ENCODE results near the gene SPAG16.

SPAG16 gene

DNA sequence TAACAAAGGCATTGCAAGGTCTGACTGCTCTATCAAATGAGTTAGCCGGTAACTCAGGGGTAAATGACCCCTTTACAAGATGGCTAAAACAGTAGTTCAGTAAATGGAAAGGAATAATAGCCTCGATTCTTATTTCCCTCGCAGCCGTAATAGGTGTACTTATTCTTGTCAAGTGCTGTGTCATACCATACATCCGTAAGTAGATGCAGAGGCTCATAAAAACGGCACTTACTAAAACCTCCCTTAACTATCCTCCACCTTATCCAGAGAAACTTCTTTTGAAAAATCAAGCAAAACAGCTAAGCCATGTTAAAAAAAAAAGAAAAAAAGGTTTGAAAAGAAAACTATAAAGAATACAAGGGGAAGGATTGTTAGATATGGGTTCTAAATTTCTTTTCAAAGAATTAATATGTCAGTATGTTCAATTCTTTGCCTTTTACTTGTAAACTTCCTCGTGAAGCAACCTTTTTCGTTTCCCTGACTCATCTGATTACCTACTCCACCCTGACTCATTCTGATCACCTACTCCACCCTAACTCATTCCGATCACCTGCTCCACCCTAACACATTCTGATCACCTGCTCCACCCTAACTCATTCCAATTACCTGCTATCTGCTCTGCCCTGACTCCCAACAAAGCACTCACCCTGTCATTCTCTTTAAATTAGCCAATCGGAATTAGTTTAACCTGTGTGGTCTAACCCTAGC is 127.5 kb downstream of the SPAG16 start:
- DNase-seq, result no peak

- no peak for DNase-seq
Observed at GRCh38 chr2:213415093-213415492, 130.8 kb downstream of the SPAG16 start.

GRCh38 chr2:213416832-213417231 is 132.6 kb downstream of the SPAG16 start:
- DNase-seq, result no peak

DNA sequence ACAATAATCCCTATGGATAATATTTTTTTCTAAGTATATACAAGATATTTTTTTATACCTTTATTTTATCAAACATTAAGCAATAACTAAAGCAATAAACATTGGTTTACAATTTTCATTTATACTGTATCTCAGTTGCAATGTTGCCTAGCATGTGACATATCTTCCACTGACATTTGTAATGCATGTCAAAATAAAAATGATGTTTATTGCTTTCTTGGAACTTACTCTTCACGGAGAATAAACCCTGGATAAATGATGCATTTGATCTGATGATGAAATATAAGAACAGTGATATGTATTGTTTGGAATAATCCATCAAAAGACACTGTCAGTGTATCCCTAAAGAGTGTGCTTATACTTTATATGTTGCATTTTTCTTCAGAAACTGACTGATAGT is 135.7 kb downstream of the SPAG16 start:
- DNase-seq, result no peak

DNA sequence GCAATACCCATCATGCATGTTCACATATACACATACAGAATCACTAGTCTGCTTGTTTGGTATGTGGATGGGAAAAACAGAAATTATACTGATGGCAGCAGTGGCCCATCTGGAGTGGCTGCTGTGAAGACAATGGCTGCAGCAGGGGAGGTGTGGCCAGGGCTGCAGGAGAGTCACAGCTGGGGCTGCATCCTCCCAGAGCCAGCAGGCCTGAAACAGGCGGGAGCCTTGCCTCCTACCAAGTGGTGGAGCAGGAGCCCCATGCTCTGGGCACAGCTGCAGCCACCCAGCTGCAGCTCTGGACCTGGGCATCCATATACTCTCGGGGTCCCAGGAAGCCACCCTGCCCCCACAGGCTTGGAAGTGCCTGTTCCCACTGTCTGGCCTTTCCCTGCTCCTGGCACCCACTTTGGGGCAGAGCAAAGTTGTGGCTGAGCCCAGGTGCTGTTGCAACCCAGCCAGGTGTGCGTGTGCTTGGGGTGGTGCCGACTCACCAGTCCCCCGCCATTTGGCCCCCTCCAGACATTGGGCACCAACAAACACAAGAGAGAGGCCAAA is 136.6 kb downstream of the SPAG16 start:
- no peak for DNase-seq

GRCh38 chr2:213422211-213422610 is 137.9 kb downstream of the SPAG16 start:
- no peak for DNase-seq

DNA sequence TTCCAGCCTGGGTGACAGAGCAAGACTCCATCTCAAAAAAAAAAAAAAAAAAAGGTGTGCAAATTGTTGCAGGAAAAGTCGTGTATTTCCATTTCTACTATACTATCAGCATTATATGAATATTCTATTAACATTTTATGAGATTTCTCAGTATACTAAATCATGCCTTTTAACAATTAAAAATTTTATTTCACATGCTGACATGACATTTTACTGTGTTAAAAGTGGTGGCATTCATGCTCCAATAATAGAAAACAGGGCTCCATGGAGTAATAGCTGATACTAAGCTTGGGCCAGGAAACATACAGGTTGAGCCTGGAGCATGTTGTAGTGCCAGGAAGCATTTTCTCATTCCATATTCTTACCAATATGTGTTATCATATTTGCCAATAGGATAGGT is 141.4 kb downstream of the SPAG16 start:
- no peak for DNase-seq

DNA sequence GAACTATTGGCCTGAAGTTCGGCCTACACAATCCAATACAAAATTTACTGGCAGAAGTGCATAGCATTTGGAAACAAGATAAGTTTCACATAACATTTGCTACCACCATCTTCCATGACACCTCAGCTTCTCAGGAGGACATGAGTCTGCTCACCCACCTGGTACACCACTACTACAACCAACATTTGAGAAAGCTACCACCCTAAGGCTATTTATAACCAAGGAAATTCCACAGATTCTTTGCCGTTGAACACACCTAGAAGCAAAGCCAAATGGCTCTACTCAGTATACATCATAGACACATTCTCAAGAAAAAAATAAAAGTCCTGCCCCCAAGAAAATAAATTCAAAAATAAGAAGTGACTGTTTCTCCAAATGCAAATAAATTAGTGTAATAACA is 145.3 kb downstream of the SPAG16 start:
- no peak for DNase-seq

DNA sequence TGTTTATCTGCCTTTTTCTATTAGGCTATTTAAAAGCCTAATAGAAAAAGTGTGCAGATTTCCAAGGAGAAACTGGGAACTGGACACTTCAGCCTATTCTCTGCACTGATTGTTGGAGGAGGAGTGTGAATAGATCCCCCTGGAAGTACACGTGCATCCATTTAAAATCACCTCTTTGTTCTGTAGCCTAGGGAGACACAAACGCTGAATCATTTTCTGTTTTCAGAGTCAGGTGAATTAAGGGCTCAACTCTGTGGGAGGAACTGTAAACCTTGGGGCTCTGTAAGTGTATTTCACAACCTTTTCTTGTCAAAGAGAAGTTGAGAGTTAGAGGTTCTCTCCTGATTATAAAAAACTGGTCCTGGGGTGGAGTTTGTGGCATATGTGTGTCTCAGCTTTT is 159.7 kb downstream of the SPAG16 start:
- DNase-seq, result no peak

DNA sequence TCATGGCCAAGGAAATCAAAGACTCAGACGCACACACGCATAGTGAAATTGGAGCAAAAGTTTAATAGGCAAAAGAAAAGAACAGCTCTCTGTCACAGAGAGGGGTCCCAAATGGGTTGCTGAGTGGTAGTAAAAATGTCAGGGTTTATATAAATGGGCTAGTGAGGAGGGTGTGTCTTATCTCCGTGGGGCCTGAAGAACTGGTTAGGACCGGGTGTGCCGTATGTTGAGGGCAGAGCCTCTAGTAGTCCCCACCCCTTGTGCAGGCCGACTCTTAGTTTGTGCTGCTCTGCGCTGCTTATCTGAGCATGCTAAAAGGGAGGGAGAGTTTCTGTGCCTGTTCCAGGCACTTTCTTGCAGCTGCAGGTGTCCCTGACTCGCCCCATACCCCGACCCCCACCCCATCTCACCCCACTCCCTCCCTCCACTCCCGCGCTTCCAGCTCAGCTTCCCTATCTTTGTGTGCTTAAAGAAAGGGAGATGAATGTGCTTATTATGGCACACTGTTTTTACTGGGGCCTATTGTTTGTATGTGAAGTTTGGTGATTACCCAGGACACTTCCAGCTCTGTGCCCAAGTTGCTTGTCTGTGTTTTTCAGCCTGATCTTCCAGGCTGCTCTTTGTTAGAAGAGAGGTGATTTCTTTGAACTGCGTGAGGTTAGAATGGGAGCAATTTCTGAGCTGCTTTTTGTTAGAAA is 167.4 kb downstream of the SPAG16 start:
- no peak for DNase-seq

GRCh38 chr2:213455316-213456008 is 171.2 kb downstream of the SPAG16 start:
- DNase-seq, result no peak

DNA sequence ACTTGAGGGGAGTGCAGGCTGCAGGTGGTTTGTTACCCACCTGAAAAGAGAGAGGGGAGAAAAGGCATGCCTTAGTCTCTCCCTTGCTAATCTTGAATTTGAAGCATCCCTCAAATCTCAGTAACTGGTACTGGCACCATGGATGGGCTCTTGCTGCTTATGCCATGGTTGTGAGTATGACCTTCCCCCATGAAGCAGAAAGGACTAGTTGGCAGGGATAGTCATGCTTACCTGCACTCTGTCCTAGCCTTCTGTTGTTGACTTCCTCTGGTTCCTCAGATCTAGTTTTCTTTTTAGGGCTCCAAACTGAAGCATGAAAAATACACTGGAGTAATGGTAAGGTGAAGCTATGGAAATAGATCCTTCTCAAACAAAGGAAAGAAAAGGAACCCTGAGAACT is 191.2 kb downstream of the SPAG16 start:
- DNase-seq, result no peak

GRCh38 chr2:213476641-213477040 is 192.4 kb downstream of the SPAG16 start:
- DNase-seq, result no peak

DNA sequence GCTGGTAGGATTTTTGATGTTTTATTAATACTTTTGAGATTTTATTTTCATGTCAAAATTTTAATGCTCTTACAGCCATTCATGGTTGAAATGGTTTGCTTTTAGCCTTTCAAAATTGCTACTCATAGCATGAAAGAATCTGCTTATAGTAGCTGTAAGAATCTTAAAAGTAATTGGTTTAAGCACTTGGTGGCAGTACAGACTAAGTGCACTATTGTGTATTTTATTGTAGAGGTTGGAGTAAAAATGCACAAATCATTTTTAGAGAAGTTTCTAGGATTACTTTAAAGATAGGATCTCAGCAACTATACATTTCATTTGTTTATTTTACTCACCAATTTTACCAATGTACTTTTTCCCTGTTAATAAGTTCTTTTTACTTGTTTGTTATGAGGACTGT is 205.8 kb downstream of the SPAG16 start:
- DNase-seq, result no peak

DNA sequence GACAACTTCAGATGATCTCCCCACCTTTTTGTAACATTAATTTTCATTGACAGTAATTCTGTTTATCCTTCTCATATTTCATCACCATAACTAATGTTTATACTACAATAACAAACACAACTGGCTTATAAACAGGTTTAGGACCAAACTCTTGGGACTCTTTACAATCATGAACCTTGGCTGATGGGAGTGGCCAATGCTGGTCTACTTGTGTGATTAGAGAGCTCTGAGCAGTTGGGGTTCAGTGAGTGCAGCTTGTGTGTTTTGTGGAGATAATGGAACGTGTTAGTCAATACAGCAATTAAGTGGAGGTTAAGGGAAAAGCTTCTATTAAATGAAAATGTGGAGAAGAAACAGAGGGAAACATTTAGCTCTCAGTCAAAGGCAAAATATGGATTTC is 207.1 kb downstream of the SPAG16 start:
- DNase-seq, result no peak

DNA sequence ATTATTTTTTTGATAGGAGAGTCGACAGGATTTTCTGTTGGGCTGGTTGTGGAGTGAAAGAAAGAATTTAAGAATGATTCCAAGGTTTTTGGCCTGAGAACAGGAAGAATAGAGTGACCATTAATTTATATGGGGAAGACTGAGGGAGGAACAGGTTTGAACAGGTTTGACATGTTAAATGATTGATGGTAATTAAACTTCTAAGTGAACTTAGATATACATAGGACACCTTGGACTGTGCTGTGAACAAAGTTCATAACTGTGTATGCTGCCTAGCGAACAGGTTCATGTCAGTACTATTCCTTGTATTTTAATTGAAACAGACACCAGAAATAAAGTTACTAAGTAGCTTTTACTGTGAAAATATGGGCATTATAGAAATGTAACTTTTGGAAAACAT is 212.0 kb downstream of the SPAG16 start:
- DNase-seq, result no peak

DNA sequence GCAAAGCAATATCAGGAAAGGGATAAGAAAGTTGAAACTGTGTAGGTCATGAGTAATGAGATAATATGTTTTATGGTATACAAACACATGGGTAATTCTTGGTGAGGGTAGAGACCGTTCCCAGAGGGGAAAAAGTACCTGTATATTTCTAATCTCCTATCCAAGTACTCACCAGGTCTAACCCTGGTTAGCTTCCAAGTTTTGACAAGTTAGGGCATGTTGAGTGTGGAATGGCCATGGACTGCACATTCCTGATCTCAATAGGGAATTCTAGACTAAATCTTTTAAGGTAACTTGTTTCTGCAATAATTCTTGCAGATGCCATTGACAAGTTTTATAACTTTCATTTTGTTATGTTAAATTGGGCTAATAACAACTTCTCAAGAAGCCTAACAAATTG is 216.6 kb downstream of the SPAG16 start:
- DNase-seq, result no peak

DNA sequence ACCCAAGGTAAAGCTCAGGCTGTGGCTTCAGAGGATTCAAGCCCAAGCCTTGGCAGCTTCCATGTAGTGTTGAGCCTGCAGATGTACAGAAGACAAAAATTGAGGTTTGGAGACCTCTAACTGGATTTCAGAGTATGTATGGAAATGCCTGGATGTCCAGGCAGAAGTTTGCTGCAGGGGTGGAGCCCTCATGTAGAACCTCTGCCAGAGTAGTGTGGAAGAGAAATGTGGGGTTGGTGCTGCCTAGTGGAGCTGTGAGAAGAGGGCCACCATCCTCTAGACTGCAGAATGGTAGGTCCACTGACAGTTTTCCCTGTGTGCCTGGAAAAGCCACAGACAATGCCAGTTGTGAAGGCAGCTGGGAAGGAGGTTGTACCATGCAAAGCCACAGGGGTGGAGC is 239.9 kb downstream of the SPAG16 start:
- DNase-seq, result no peak

DNA sequence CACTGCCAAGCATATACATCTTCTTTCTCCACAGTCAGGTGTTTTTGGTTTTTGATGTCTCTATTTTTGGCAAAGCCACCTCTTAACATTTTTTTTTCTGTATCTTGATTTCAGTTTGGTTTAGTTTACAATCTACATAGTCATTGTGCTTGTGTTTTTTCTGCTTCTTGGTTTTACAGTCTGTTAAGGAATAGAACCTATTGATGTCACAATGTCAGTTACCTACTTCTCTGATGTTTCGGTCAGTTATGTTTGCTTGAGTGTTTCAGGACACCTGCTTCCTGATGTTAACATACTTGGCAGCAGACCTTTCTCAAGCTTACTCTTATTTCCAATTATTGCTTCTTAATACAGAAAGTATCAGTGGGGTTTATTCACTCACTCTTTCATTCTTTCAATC is 253.3 kb downstream of the SPAG16 start:
- DNase-seq, result no peak

- DNase-seq, result no peak
Observed at GRCh38 chr2:213544940-213545339, 260.7 kb downstream of the SPAG16 start.

- DNase-seq, result no peak
Observed at GRCh38 chr2:213545481-213545880, 261.2 kb downstream of the SPAG16 start.

DNA sequence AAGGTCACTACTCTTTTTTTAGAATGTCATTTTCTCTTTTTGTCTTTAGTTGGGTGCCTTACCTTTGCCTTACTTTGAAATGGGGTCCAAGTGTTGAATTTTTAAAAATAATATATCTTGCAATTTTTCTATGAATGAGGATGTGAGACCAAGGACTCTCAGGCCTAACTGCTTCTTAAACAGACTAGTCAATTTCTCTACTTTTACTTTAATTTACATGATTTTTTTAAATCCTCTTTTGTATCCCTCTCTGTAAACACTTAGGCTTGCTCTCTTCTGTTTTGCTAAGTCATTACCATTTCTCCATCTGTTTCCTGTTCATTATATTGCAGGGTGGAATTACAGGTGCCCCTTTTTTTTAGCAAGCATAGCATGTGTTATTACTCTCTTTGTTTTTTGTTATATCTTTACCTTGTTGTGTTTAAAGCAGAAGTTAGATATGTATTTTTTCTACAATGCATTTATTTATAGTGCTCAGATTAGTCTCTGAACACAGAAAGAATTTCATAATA is 261.8 kb downstream of the SPAG16 start:
- DNase-seq, result no peak

DNA sequence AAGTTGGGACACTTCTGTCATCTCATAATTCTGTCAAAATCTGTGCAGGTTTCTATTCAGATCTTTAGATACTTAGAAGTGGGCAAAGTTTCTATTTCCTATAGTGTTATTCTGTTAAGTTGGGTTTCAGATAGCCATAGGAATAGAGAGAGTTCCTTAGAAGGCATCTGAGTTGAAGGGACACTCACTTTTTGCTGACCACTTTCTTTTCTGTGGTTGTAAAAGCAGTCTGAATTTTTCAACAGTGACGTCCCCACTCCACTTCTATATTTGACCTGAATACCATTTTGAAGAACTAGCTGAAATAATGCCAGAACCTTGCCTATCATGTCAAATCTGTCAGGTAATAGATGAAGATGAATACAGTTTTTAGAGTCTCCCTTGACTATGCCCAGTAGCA is 267.3 kb downstream of the SPAG16 start:
- no peak for DNase-seq

DNA sequence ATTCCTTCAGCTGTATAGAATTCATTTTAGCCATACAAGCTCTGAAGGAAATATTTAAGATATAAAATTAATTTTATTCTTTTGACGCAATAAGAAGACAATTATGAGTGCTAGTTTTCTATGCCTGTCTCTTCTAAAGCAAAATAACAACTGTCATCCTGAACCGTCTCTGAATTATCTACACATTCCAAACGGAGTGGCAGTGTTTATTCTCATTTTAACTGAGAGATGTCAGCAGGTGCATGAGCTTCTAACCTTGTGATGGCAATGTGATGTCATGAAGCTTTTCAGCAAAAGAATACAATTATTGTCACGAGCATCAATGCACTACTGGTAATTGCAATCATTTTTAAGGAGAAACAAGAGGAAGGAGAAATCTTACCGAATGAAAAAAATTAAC is 274.8 kb downstream of the SPAG16 start:
- no peak for DNase-seq
